NK-92 treated with Interleukin-12 subunit alpha and Interleukin-12 subunit beta, amount 100 ng/mL, for 24 hours (cell line): ENCODE measurements around the gene TCF25.
"Not testable (repeated sequence)": the region's sequence is repeated elsewhere in the genome, so short reads cannot be mapped to it uniquely, and the experiment has no call there.

Experiments
- DNase-seq: peaks from one replicate; lab custom pipeline; 2025; lab: John Stamatoyannopoulos, UW

Gene TCF25

DNA sequence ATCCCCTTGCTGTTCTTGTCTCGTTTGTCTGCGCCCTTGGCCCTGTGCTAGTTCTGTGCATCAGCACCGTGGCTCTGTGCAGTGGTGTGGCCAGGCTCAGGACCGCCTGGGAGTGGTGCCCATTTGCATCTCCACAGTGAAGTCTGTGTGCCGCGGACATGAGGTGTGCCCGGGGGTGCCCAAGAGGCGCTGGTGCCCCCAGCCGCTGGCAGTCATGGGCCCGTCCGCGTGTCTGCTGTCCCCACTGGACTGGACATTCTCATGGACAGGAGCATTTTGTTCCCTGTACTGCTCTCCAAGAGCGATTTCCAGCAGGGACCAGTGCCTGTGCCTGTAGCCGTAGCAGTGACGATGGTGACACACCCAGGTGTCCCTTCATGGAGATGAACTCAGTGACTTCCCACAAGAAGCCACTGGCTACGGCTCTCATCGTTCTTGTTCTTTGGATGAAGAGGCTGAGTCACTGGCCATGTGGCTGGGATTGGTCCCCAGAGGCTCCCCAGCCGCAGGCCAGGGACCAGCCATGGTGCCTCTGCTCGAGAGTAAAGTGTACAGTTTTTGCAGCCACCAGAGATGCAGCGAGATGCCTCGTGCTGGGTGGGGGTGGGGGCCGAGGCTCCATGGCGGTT, 32.2 kb downstream of the TCF25 start:
- DNase-seq: no peak

- DNase-seq: no peak
These were observed 33.0 kb downstream of the TCF25 start for GRCh38 chr16:89906140-89907025.

- no peak for DNase-seq
These were observed 33.8 kb downstream of the TCF25 start for GRCh38 chr16:89907055-89907814.

- no peak for DNase-seq
These were observed 34.8 kb downstream of the TCF25 start for GRCh38 chr16:89908236-89908635.

DNA sequence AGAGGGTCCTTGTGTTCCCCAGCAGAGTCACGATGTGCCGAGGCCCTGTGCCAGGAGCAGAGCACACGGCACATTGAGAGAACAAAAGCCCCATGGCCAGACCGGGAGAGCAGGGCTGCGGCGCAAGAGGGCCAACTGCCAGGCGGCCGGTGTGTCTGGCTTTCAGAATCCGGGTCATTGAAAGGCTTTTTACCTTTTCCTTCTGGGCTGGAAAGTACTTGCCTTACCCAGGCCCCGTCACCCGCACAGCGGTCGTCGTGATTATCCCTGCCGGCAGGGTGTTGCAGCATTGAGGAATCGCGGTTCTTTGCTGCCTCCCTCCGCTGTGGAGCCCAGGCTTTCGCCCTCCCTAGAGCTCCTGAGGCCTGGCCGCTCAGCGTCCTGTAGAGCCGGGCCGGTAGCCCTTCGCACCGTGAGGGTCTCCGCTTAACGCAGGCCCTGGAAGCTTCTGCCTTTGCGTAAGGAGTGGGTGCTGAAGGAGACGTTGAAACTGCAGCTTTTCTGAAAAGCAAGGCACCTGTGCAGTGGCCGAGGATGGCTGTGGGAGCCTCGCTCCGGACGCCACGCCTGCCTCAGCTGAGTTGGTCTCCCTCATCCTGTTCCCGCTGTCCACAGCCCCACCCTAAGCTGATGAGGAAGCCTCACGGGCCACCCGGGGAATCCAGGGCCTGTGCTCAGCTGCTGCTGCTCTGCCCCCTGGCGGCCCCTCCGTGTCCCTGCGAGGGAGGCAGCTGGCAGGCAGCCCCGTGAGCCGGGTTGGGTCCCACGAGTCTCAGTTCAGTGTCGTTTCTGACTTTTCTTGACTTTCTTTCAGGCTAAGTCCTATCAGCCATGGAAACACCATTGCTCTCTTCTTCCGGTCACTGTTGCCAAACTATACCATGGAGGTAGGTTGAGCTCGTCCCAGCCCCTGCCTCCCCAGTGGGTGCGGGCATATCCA, 36.7 kb downstream of the TCF25 start:
- no peak for DNase-seq

DNA sequence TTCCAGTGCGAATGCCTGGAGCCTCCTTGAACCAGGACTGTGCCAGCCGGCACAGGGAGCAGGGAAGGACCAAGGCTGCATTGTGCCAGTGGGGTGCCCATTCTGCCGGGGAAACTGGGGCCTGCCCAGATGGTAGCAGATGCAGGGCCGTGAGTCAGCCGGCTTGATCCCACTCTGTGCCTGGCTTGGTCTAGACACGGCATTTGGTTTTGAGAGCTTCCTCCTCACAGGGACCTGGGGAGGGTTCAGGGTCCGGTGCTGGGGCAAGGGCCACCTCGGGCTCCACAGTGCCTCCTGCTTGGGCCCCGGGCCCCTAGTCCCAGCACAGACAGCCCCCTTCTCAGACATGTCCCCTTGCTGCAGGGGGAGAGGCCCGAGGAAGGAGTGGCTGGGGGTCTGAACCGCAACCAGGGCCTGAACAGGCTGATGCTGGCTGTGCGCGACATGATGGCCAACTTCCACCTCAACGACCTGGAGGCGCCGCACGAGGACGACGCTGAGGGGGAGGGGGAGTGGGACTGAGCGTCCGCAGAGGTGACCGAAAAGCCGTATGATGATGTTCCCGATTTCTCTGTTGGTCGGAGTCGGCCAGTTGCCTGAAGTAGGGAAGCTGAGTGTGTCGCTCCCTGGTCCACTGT, 37.4 kb downstream of the TCF25 start:
- DNase-seq: no peak

GRCh38 chr16:89911375-89911774, 38.0 kb downstream of the TCF25 start:
- DNase-seq: no peak

DNA sequence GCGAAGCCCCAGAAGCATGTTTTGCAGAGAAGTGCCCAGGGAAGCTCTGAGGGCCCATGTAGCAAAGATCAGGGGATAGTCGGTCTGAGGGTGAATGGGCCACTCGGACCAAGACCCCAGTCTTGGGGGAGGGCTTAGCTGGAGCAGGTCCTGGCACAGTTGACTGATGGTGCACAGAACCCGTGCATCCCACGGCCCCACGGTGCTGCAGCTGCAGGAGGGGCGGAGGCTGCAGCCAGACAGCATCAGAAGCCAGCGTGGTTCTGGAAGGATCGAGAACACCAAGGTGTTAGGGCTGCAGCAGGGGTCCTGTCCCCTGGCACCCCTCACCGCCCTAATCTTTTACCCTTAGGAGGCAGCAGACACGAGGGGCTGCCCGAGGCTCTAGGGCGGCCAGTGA, 38.8 kb downstream of the TCF25 start:
- DNase-seq: no peak

- DNase-seq: no peak
These were observed 39.2 kb downstream of the TCF25 start for GRCh38 chr16:89912627-89913026.

- no peak for DNase-seq
These were observed 40.3 kb downstream of the TCF25 start for GRCh38 chr16:89913408-89914387.

DNA sequence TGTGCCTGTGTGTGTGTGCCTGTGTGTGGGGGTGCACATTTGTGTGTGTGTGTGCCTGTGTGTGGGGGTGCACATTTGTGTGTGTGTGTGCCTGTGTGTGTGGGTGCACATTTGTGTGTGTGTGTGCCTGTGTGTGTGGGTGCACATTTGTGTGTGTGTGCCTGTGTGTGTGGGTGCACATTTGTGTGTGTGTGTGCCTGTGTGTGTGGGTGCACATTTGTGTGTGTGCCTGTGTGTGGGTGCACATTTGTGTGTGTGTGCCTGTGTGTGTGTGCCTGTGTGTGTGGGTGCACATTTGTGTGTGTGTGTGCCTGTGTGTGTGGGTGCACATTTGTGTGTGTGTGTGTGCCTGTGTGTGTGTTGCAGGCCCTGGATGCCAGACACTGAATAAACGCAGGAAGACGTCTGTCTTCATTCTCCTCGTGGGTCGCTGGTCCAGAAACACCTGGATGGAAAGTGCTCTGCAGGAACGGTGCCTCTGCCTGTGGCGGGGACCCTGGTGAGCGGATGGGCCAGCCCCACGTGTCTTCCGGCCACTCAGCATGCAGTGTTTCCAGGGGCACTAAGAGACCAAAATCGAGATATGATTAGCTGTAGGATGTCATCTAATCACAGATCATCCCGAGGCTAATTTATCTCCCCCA, 41.4 kb downstream of the TCF25 start:
- not testable (repeated sequence) for DNase-seq

DNA sequence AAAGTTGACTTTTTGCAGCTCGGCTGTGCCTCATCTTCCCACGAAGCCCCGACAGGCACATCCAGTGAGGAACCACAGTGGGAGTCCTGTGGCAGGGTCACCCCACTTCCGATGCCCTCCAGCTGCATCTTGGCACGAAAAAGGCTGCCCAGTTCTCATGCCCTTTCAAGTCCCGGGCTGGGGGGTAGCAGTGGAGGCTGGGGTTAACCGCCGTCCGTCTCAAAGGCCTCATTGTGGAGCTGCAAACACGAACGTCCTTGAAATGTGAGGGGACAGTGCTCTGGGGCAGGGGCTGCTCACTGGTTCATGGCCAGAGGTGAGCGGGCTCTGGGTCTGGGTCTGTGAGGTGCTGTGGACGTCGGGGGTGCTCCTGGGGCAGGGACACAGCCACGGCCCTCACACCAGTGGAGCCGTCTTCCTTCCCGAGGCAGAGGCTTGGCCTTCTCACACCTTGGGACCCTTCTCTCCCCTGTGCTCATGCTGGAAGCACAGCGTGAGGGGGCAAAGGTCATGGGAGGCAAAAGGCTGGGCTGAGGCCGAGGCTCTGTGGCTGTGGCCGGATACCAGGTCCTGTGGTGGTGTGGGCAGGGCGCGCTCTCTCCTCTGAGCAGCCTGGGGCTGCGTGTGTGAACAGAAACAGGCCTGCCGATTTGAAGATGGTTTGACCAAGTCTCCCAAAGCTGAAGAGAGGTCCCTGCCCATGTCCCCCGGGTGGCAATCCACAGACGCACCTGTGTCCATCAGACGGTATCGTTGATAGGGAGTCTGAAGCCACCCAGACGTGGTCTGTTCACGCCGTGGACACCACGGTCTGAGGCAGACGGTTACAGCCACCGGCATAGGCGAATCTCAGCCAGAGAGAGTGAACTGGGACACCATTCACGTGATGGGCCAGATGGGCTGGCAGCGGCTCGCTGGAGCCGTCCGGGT, 42.2 kb downstream of the TCF25 start:
- no peak for DNase-seq

DNA sequence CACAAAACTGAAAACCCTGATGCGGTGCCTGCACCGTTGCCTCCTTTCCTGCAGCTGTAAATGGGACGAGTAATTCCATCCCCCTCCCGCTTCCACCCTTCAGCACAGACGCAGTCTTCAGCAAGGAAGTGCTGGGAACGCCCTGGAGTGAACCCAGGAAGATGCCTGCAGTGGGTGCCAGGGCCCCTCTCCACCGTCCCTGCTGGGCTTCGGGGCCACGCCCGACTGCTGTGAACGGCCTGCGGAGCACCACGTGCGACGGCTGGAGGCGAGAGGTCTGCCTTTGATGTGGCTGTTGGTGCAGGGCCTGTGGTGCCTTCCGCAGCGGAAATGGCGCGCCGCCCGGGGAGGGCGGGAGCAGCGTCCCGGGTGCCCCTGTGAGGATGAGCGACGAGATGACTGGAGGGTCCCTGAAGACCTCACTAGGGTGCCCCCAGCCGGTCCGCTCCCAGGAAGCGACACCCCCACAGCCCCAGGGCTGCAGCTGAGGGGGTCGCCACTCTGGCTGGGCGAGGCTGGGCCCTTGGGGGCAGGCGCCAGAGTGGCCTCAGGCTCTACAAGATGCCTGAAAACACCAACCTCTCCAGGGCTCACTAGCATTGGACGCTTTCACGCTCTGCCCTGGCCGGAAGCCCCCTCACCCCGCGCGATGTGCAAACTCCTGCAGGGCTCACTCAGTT, 44.5 kb downstream of the TCF25 start:
- DNase-seq: peak; percentile 44

DNA sequence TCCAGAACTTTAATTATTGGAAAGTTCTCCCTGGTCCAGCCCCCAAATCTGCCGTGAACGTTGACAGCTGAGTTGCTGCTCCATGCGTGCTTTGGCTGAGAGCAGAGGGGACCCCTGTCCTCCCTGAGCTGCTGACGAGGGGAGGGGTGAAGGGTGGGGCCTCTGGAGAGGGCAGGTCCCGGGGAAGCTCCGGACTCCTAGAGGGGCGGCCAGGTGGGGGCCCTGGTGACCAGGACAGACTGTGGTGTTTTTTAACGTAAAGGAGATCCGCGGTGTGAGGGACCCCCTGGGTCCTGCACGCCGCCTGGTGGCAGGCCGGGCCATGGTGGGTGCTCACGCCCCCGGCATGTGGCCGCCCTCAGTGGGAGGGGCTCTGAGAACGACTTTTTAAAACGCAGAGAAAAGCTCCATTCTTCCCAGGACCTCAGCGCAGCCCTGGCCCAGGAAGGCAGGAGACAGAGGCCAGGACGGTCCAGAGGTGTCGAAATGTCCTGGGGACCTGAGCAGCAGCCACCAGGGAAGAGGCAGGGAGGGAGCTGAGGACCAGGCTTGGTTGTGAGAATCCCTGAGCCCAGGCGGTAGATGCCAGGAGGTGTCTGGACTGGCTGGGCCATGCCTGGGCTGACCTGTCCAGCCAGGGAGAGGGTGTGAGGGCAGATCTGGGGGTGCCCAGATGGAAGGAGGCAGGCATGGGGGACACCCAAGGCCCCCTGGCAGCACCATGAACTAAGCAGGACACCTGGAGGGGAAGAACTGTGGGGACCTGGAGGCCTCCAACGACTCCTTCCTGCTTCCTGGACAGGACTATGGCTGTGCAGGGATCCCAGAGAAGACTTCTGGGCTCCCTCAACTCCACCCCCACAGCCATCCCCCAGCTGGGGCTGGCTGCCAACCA, 45.3 kb downstream of the TCF25 start, which contains the start of gene MC1R:
Gene MC1R (plus strand): TSS at position 410 of the 895 bp plus-strand sequence. CDS start 397 bp downstream, at position 807.
- no peak for DNase-seq

GRCh38 chr16:89919535-89920406, 46.4 kb downstream of the TCF25 start:
- DNase-seq: no peak
